Measurements from ENCODE around the gene DCLK2.

Gene DCLK2

GRCh38 chr4:150262611-150263010, 184.4 kb downstream of the DCLK2 start:
- no peaks in the 10 kb centered on the region for H3K27me3 ChIP-seq (ENCODE audit: control insufficient read depth, insufficient read depth, low read length)
- H3K36me3 ChIP-seq (ENCODE audit: control insufficient read depth, insufficient read depth, low read length) = no peaks in the 10 kb centered on the region
- no peak overlapping the region for H3K9ac ChIP-seq (ENCODE audit: low read length)
- H3K4me1 ChIP-seq (ENCODE audit: control insufficient read depth, insufficient read depth, low read length) = peaks cover 4% of the 10 kb centered on the region
- no peak overlapping the region for H3K4me3 ChIP-seq (ENCODE audit: low read length)
- H3K9me3 ChIP-seq (ENCODE audit: control insufficient read depth, low read length) = no peaks in the 10 kb centered on the region

- Histone ChIP-seq H3K9me3 (ENCODE audit: control insufficient read depth, low read length) (no peaks in the 10 kb centered on the region), H3K27me3 (ENCODE audit: control insufficient read depth, insufficient read depth, low read length) (no peaks in the 10 kb centered on the region), H3K36me3 (ENCODE audit: control insufficient read depth, insufficient read depth, low read length) (no peaks in the 10 kb centered on the region), H3K4me1 (ENCODE audit: control insufficient read depth, insufficient read depth, low read length) (no peaks in the 10 kb centered on the region), H3K4me3 (ENCODE audit: low read length) (no peak overlapping the region), H3K9ac (ENCODE audit: low read length) (no peak overlapping the region)
Observed at GRCh38 chr4:150264595-150265161, 186.4 kb downstream of the DCLK2 start.

DNA sequence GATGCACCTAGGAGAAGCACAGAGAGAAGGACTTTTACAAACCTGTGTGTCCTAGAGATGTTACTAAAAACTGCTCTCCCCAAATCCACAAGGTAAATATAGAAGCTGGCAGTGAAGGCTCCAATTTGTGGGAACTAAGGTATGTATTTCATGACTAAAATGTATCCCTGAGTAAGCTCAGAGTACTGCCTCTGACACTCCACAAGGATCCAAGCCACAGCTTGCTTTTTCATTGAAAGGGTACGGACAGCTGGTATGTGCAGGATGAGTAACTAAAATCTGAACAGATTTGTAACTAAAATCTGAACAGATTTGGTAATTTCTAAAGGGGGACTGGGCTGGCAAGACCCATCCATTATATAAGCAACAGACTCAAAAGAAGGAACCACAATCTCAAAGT, 187.6 kb downstream of the DCLK2 start:
- Histone ChIP-seq H3K36me3 (ENCODE audit: control insufficient read depth, insufficient read depth, low read length) (no peaks in the 10 kb centered on the region), H3K9ac (ENCODE audit: low read length) (no peak overlapping the region), H3K4me1 (ENCODE audit: control insufficient read depth, insufficient read depth, low read length) (no peaks in the 10 kb centered on the region), H3K4me3 (ENCODE audit: low read length) (no peak overlapping the region), H3K9me3 (ENCODE audit: control insufficient read depth, low read length) (no peaks in the 10 kb centered on the region), H3K27me3 (ENCODE audit: control insufficient read depth, insufficient read depth, low read length) (no peaks in the 10 kb centered on the region)

DNA sequence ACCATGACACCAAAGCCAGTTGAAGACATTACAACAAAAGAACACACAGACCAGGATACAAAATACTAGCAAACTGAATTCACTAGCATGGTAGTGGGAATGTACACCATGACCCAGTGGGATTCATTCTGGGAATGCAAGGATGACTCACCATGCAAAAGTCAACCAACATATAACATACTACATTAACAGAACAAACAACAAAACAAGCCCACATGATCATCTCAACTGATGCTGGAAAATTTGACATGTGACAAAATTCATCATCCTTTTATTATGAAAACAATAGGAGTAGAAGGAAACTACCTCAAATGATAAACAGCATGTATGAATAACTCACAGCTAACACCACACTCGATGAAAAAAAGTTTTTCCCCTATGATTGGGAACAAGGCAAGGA, 190.2 kb downstream of the DCLK2 start:
- H3K9me3 ChIP-seq (ENCODE audit: control insufficient read depth, low read length) = no peaks in the 10 kb centered on the region
- H3K36me3 ChIP-seq (ENCODE audit: control insufficient read depth, insufficient read depth, low read length) = no peaks in the 10 kb centered on the region
- H3K4me1 ChIP-seq (ENCODE audit: control insufficient read depth, insufficient read depth, low read length) = no peaks in the 10 kb centered on the region
- H3K4me3 ChIP-seq (ENCODE audit: low read length) = no peak overlapping the region
- H3K9ac ChIP-seq (ENCODE audit: low read length) = no peak overlapping the region
- no peaks in the 10 kb centered on the region for H3K27me3 ChIP-seq (ENCODE audit: control insufficient read depth, insufficient read depth, low read length)

DNA sequence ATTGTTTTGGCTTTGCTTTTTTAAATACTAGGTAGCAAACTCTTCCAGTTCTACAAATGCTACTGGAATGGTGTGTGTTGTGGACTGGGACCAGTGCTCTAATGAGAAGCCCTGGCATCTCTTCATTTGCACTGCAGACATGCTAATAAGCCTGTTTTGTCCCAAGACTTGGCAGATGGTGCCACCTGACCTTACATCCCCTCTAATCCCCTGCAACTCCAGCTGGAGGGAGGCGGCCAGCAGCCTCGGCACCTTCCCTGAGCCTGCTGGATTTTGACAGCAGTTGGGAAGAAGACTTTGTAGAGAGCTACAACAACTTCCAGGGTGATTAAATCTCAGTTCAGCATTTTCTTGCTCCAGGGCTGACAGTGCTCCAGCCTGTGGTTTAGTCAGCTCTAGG, 200.0 kb downstream of the DCLK2 start:
- no peaks in the 10 kb centered on the region for H3K27me3 ChIP-seq (ENCODE audit: control insufficient read depth, insufficient read depth, low read length)
- H3K36me3 ChIP-seq (ENCODE audit: control insufficient read depth, insufficient read depth, low read length) = no peaks in the 10 kb centered on the region
- H3K9ac ChIP-seq (ENCODE audit: low read length) = no peak overlapping the region
- no peak overlapping the region for H3K4me3 ChIP-seq (ENCODE audit: low read length)
- H3K9me3 ChIP-seq (ENCODE audit: control insufficient read depth, low read length) = no peaks in the 10 kb centered on the region
- H3K4me1 ChIP-seq (ENCODE audit: control insufficient read depth, insufficient read depth, low read length) = no peaks in the 10 kb centered on the region

DNA sequence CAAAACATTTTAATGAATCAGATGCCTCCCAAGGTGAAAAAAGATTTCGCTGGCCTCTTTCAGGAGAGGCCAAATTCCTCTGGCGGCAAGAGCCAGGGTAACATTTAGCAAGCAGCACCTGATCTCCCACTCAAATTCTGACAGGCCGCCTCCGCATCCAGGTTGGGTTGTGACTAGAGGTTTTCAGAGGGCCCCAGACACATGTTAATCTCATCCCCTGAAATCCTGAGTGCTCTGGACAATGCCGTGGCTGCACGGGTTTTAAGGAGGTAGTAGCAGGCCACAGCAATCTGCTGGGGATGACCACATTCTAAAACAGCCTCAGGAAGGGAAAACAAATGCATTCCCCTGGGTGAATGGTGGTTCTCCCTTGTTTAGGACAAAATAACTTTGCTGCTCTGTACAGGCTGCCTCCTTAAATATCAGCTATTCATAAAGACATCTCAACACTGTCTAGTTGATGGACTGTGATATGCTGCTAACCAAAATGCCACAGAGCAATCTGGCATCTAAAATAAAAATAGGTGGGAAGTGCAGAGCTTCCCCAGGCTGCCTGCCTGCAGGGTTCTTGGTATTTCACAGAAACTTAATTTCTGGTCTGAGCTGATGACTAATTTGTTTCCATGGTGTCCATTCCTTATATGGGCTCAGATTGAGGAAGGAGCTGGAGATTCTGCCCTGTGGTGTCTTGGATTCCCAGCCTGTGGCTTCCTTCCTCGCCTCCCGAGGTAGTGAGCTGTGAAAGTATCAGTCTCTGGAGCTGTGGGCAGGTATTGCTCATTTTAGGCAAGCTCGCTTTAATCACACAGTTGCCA, 202.0 kb downstream of the DCLK2 start:
- Histone ChIP-seq H3K36me3 (ENCODE audit: control insufficient read depth, insufficient read depth, low read length) (no peaks in the 10 kb centered on the region), H3K4me3 (ENCODE audit: low read length) (no peak overlapping the region), H3K9me3 (ENCODE audit: control insufficient read depth, low read length) (no peaks in the 10 kb centered on the region), H3K27me3 (ENCODE audit: control insufficient read depth, insufficient read depth, low read length) (no peaks in the 10 kb centered on the region), H3K4me1 (ENCODE audit: control insufficient read depth, insufficient read depth, low read length) (no peaks in the 10 kb centered on the region), H3K9ac (ENCODE audit: low read length) (no peak overlapping the region)

- Histone ChIP-seq H3K36me3 (ENCODE audit: control insufficient read depth, insufficient read depth, low read length) (no peaks in the 10 kb centered on the region), H3K9me3 (ENCODE audit: control insufficient read depth, low read length) (no peaks in the 10 kb centered on the region), H3K9ac (ENCODE audit: low read length) (no peak overlapping the region), H3K4me1 (ENCODE audit: control insufficient read depth, insufficient read depth, low read length) (no peaks in the 10 kb centered on the region), H3K27me3 (ENCODE audit: control insufficient read depth, insufficient read depth, low read length) (no peaks in the 10 kb centered on the region), H3K4me3 (ENCODE audit: low read length) (no peak overlapping the region)
Observed at GRCh38 chr4:150280975-150281374, 202.7 kb downstream of the DCLK2 start.

GRCh38 chr4:150283689-150284088, 205.4 kb downstream of the DCLK2 start:
- Histone ChIP-seq H3K36me3 (ENCODE audit: control insufficient read depth, insufficient read depth, low read length) (no peaks in the 10 kb centered on the region), H3K9ac (ENCODE audit: low read length) (no peak overlapping the region), H3K27me3 (ENCODE audit: control insufficient read depth, insufficient read depth, low read length) (no peaks in the 10 kb centered on the region), H3K4me3 (ENCODE audit: low read length) (no peak overlapping the region), H3K4me1 (ENCODE audit: control insufficient read depth, insufficient read depth, low read length) (no peaks in the 10 kb centered on the region), H3K9me3 (ENCODE audit: control insufficient read depth, low read length) (no peaks in the 10 kb centered on the region)

GRCh38 chr4:150286656-150287055, 208.4 kb downstream of the DCLK2 start:
- H3K9ac ChIP-seq (ENCODE audit: low read length) = no peak overlapping the region
- H3K9me3 ChIP-seq (ENCODE audit: control insufficient read depth, low read length) = no peaks in the 10 kb centered on the region
- H3K4me3 ChIP-seq (ENCODE audit: low read length) = no peak overlapping the region
- H3K4me1 ChIP-seq (ENCODE audit: control insufficient read depth, insufficient read depth, low read length) = no peaks in the 10 kb centered on the region
- H3K36me3 ChIP-seq (ENCODE audit: control insufficient read depth, insufficient read depth, low read length) = no peaks in the 10 kb centered on the region
- H3K27me3 ChIP-seq (ENCODE audit: control insufficient read depth, insufficient read depth, low read length) = no peaks in the 10 kb centered on the region

DNA sequence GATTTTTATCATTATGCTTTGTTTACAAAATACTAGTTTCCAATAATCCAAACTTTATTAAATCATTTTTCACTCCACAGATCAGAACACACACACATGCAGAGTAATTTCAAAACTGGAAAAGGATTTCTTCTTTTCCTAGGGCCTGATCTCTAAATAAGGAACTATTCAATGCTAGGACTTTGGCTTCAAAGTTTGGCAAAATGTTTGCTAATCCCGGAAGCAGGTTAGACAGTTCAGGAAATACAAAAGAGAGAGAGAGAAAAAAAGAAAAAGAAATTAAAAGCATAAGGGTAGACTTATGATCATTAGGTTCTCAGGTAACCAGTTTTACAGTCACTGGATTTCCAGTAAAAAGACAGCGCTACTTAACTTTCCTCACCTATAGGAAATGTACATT, 211.0 kb downstream of the DCLK2 start:
- Histone ChIP-seq H3K36me3 (ENCODE audit: control insufficient read depth, insufficient read depth, low read length) (no peaks in the 10 kb centered on the region), H3K4me3 (ENCODE audit: low read length) (no peak overlapping the region), H3K9ac (ENCODE audit: low read length) (no peak overlapping the region), H3K9me3 (ENCODE audit: control insufficient read depth, low read length) (no peaks in the 10 kb centered on the region), H3K4me1 (ENCODE audit: control insufficient read depth, insufficient read depth, low read length) (no peaks in the 10 kb centered on the region), H3K27me3 (ENCODE audit: control insufficient read depth, insufficient read depth, low read length) (no peaks in the 10 kb centered on the region)

GRCh38 chr4:150289881-150290280, 211.6 kb downstream of the DCLK2 start:
- Histone ChIP-seq H3K9me3 (ENCODE audit: control insufficient read depth, low read length) (no peaks in the 10 kb centered on the region), H3K4me1 (ENCODE audit: control insufficient read depth, insufficient read depth, low read length) (no peaks in the 10 kb centered on the region)

DNA sequence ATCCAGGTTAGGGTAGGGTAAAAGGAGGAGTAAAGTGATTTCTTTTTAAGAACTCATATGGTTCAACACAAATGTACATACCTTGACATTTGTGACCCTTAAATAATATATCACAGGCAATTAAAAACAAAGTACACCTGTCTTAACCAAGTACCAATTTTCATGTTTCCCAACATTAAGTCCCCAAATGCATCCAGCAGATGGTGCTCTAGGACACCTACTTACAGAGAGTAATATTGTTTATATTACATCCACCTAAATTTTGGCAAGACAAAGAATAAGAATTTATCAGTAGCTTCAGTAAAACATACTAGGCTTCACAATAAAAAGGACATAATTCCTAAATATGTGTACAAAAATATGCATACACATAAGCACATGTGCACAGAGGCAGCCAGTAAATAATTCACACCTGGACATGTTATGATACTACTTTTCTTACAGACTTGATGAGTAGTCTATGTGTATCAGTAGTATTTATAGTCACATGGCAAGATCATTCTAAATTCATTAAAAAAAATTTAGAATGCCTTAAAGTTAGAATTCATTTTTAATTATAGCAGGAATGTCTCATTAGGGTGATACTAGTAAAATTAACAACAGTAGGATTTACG, 219.7 kb downstream of the DCLK2 start:
- Histone ChIP-seq H3K9ac (ENCODE audit: low read length) (no peak overlapping the region), H3K27me3 (ENCODE audit: control insufficient read depth, insufficient read depth, low read length) (no peaks in the 10 kb centered on the region), H3K9me3 (ENCODE audit: control insufficient read depth, low read length) (no peaks in the 10 kb centered on the region), H3K4me3 (ENCODE audit: low read length) (no peak overlapping the region), H3K4me1 (ENCODE audit: control insufficient read depth, insufficient read depth, low read length) (no peaks in the 10 kb centered on the region), H3K36me3 (ENCODE audit: control insufficient read depth, insufficient read depth, low read length) (no peaks in the 10 kb centered on the region)

More at GRCh38 chr4:150289881-150290280, 211.6 kb downstream of the DCLK2 start:
- no peaks in the 10 kb centered on the region for H3K36me3 ChIP-seq (ENCODE audit: control insufficient read depth, insufficient read depth, low read length)
- no peak overlapping the region for H3K4me3 ChIP-seq (ENCODE audit: low read length)
- H3K27me3 ChIP-seq (ENCODE audit: control insufficient read depth, insufficient read depth, low read length) = no peaks in the 10 kb centered on the region
- no peak overlapping the region for H3K9ac ChIP-seq (ENCODE audit: low read length)
